Sigmoid colon (tissue), 7 donors: ENCODE results near the gene OCIAD1. TPM values are rescaled to one million over a fixed set of nuclear protein-coding genes. Genes with fewer than 3 reads are reported as not detected.

Source experiments
- DNase-seq: peaks from one replicate; pipeline ENCODE4 v3.0.0-alpha.2; 2019
- H3K27ac ChIP-seq, 4 donors: fragments of 200-600 bp; sonication (generic); one replicate each; pipeline ENCODE4 v1.5.1; 2016 to 2019; ENCODE audit warnings: mild to moderate bottlenecking in 1 of 4
- H3K27me3 ChIP-seq, 3 donors: fragments of 200-600 bp; sonication (generic); one replicate each; pipeline ENCODE4 v1.5.1; 2019; ENCODE audit warnings: mild to moderate bottlenecking in 1 of 3
- H3K36me3 ChIP-seq, 4 donors: fragments of 200-600 bp; sonication (generic); one replicate each; pipeline ENCODE4 v1.5.1; 2016 to 2019
- H3K4me1 ChIP-seq, 4 donors: fragments of 200-600 bp; sonication (generic); one replicate each; pipeline ENCODE4 v1.5.1; 2017 to 2019
- H3K4me3 ChIP-seq, 4 donors: fragments of 200-600 bp; sonication (generic); one replicate each; pipeline ENCODE4 v1.5.1; 2017 to 2019; ENCODE audit warnings: mild to moderate bottlenecking in 2 of 4, moderate library complexity in 1 of 4
- H3K9me3 ChIP-seq, 4 donors: fragments of 200-600 bp in 3 of 4; sonication (generic) in 3 of 4; one replicate each; pipeline versions ENCODE4 v1.5.1 to v1.6.1; 2013 to 2019
- EP300 ChIP-seq, 4 donors: sonication (generic); formaldehyde crosslinking; IDR thresholded peaks; one replicate each; pipeline ENCODE4 v1.6.1; 2017; ENCODE audit warnings: antibody characterized with exemption in 4 of 4
- POLR2A ChIP-seq, 2 donors: fragments of 450-650 bp; IDR thresholded peaks; one replicate each; pipeline ENCODE4 v1.6.1; 2016; ENCODE audit warnings: antibody characterized with exemption in 2 of 2, mild to moderate bottlenecking in 2 of 2, moderate library complexity in 2 of 2
- POLR2AphosphoS5 ChIP-seq, 4 donors: sonication (generic); formaldehyde crosslinking; IDR thresholded peaks; one replicate each; pipeline ENCODE4 v1.6.1; 2017; ENCODE audit warnings: antibody characterized with exemption in 4 of 4
- WGBS, 2 donors: extraction: QIAGEN DNeasy Blood & Tissue Kit; methylation state at CpG; one replicate each; pipeline ENCODE4 v1.1.7; 2013; 5-methylcytosine and 5-hydroxymethylcytosine counted together
- intact Hi-C: fragments of 100-400 bp; cut with DNase I; formaldehyde crosslinking; loops from one replicate; pipeline ENCODE4 v1.15.1; 2023
- polyA plus RNA-seq, 3 donors: library from polyadenylated mRNA; stranded (reverse); fragments of 200-250 nt; gene quantifications; one replicate each; pipeline ENCODE4 v1.2.3, GENCODE V29; 2013
- total RNA-seq, 4 donors: library from RNA; depleted of rRNA; stranded (reverse); fragments of >200 nt; gene quantifications; one replicate each; pipeline ENCODE4 v1.1.0, GENCODE V29; 2016
- TF ChIP-seq, protein P1 (sequence below), 4 experiments: fragments of 450-650 bp in 3 of 4; fragments of 200-600 bp in 1 of 4; IDR thresholded peaks; one replicate each; pipeline ENCODE4 v1.5.1; 2016 to 2019; ENCODE audit warnings: antibody characterized with exemption in 4 of 4, mild to moderate bottlenecking in 3 of 4, moderate library complexity in 2 of 4
- donor health status: healthy with polysubstance abuse.
- donor health status: Bipolar disorder and iron deficiency.
- donor health status: healthy.

The OCIAD1 gene
- total and polyA plus RNA-seq, 7 donors, result 51.7 to 133 (median 100) TPM

GRCh38 chr4:48790561-48790960 is 40.3 kb upstream of the OCIAD1 start:
- intact Hi-C loops, result no loop called here
- no peaks in the 10 kb centered on the region for H3K27me3 ChIP-seq
- DNase-seq, result no peak
- no peak overlapping the region for H3K4me3 ChIP-seq
- H3K27ac ChIP-seq, result no peak overlapping the region
- no peaks in the 10 kb centered on the region for H3K9me3 ChIP-seq
- peaks cover 0 to 17% (median 6%) of the 10 kb centered on the region in 4 donors for H3K4me1 ChIP-seq
- TF ChIP-seq POLR2AphosphoS5 (IDR thresholded peaks at IDR 0.05) (no peak), EP300 (IDR thresholded peaks at IDR 0.05) (no peak), POLR2A (IDR thresholded peaks at IDR 0.05) (no peak)
- TF ChIP-seq, protein P1, sequence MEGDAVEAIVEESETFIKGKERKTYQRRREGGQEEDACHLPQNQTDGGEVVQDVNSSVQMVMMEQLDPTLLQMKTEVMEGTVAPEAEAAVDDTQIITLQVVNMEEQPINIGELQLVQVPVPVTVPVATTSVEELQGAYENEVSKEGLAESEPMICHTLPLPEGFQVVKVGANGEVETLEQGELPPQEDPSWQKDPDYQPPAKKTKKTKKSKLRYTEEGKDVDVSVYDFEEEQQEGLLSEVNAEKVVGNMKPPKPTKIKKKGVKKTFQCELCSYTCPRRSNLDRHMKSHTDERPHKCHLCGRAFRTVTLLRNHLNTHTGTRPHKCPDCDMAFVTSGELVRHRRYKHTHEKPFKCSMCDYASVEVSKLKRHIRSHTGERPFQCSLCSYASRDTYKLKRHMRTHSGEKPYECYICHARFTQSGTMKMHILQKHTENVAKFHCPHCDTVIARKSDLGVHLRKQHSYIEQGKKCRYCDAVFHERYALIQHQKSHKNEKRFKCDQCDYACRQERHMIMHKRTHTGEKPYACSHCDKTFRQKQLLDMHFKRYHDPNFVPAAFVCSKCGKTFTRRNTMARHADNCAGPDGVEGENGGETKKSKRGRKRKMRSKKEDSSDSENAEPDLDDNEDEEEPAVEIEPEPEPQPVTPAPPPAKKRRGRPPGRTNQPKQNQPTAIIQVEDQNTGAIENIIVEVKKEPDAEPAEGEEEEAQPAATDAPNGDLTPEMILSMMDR (IDR thresholded peaks at IDR 0.05), result no peak
- H3K36me3 ChIP-seq, result no peaks in the 10 kb centered on the region

DNA sequence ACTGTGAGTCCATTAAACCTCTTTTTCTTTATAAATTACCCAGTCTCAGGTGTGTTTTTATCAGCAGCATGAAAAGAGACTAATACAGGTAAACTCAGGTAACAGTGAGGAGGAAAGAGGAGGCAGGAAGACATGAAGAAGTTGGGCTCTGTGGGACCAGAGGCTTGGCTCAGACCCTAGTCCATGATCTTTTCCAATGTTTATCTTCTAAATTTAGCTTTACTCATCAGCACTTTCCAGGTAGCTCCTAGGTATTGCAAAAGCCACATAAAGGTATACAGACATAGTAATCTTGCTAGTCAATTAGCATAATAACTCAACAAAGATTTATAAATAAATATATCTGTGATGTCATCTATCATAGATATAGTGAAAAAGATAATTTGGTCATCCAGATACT is 39.6 kb upstream of the OCIAD1 start:
- Histone ChIP-seq H3K4me3 (no peak overlapping the region), H3K27ac (no peak overlapping the region), H3K36me3 (no peaks in the 10 kb centered on the region), H3K9me3 (no peaks in the 10 kb centered on the region), H3K27me3 (no peaks in the 10 kb centered on the region), H3K4me1 (peaks cover 0 to 17% (median 6%) of the 10 kb centered on the region in 4 donors)
- no peak for DNase-seq
- intact Hi-C loops, result no loop called here
- TF ChIP-seq, protein P1 (IDR thresholded peaks at IDR 0.05), result no peak
- no peak for TF ChIP-seq POLR2AphosphoS5 (IDR thresholded peaks at IDR 0.05)
- TF ChIP-seq POLR2A (IDR thresholded peaks at IDR 0.05), result no peak
- no peak for TF ChIP-seq EP300 (IDR thresholded peaks at IDR 0.05)

GRCh38 chr4:48792348-48793006 is 38.4 kb upstream of the OCIAD1 start:
- Histone ChIP-seq H3K4me1 (peaks cover 0 to 17% (median 6%) of the 10 kb centered on the region in 4 donors), H3K9me3 (no peaks in the 10 kb centered on the region), H3K27ac (peak overlapping the region in 3 of 4 donors; percentile 15 to 59 (median 51)), H3K4me3 (no peak overlapping the region), H3K36me3 (no peaks in the 10 kb centered on the region), H3K27me3 (no peaks in the 10 kb centered on the region)
- WGBS, 2 donors, result 76 to 90% methylated on average over 5 of the region's 5 CpGs
- TF ChIP-seq, protein P1 (IDR thresholded peaks at IDR 0.05), result no peak
- TF ChIP-seq EP300 (IDR thresholded peaks at IDR 0.05), result peak; percentile 4 to 83 (median 34)
- TF ChIP-seq POLR2A (IDR thresholded peaks at IDR 0.05), result no peak
- TF ChIP-seq POLR2AphosphoS5 (IDR thresholded peaks at IDR 0.05), result peak; percentile 43 to 84 (median 64)
- intact Hi-C loops, result no loop called here
- no peak for DNase-seq

DNA sequence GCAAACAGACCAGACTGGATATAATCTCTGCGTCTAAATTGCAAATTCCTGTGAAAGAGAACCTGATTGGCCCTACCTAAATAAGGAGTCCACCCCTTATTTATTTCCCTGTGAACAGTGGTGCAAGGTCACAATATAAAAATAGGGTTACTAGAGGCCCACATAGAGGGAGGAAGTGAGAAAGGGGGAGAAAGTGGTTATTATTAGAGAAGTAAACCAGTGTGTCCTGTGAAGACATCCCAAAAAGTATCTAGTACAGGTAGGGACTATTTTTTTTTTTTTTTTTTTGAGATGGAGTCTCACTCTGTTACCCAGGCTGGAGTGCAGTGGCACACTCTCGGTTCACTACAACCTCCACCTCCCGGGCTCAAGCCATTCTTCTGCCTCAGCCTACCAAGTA is 35.8 kb upstream of the OCIAD1 start:
- intact Hi-C loops, result no loop called here
- no peaks in the 10 kb centered on the region for H3K36me3 ChIP-seq
- peaks cover 0 to 17% (median 6%) of the 10 kb centered on the region in 4 donors for H3K4me1 ChIP-seq
- H3K27me3 ChIP-seq, result no peaks in the 10 kb centered on the region
- no peak for DNase-seq
- 92 to 96% methylated on average over 3 of the region's 3 CpGs for WGBS, 2 donors
- H3K9me3 ChIP-seq, result no peaks in the 10 kb centered on the region
- TF ChIP-seq POLR2A (IDR thresholded peaks at IDR 0.05), result no peak
- TF ChIP-seq POLR2AphosphoS5 (IDR thresholded peaks at IDR 0.05), result no peak
- no peak overlapping the region for H3K4me3 ChIP-seq
- H3K27ac ChIP-seq, result no peak overlapping the region

DNA sequence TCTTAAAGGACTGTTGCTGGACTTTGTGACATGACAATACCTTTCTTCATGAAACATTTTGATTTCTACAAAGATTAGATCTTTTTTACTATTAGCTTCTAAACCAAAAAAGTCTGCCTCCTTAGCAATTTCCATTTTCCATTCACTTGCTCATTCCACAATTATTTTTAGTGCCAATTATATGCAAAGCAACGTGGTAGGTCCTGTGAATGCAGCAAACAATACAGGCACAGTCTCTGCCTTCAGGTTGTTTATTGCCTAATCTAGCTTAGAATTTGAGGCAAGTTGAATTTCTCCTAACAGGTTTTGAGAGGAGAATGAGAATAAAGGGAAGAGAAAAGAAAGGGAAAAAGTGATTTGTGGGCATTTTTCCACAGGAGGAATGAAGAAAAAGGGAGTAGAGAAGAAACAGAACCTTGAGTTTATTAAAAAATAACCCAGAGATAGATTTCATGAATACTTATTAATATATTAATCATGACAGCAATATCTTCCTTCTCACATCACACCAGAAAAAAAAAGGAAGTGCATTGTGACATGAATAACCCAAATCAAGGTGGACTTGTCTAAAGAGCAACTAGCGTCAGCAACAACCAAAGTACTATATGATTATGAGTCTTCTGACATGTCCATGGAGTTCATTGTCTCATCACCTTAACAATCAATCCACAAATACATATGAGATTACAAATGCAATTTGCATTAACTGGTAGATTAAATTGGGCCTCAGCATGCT is 34.5 kb upstream of the OCIAD1 start:
- intact Hi-C loops, result no loop called here
- Histone ChIP-seq H3K4me3 (no peak overlapping the region), H3K9me3 (no peaks in the 10 kb centered on the region), H3K27ac (no peak overlapping the region), H3K4me1 (peaks cover 0 to 21% (median 6%) of the 10 kb centered on the region in 4 donors), H3K36me3 (no peaks in the 10 kb centered on the region), H3K27me3 (no peaks in the 10 kb centered on the region)
- 27 to 62% methylated on average over 2 of the region's 2 CpGs for WGBS, 2 donors
- no peak for DNase-seq
- TF ChIP-seq EP300 (IDR thresholded peaks at IDR 0.05), result no peak
- TF ChIP-seq POLR2A (IDR thresholded peaks at IDR 0.05), result no peak
- TF ChIP-seq POLR2AphosphoS5 (IDR thresholded peaks at IDR 0.05), result no peak
- TF ChIP-seq, protein P1 (IDR thresholded peaks at IDR 0.05), result no peak
